SK-N-MC (cell line): ENCODE data around the gene MANEAL.
"Not testable (repeated sequence)": the region's sequence is repeated elsewhere in the genome, so short reads cannot be mapped to it uniquely, and the experiment has no call there.

Experiments
- FOXP2 ChIP-seq: optimal IDR thresholded peaks from 2 replicates; pipeline ENCODE3; 2011; ENCODE audit warnings: mild to moderate bottlenecking, moderate library complexity; ENCODE audit not compliant: insufficient read depth; ENCODE audit errors: extremely low read length, control extremely low read depth
- POLR2AphosphoS5 ChIP-seq: IDR thresholded peaks from 2 replicates; pipeline ENCODE4 v1.6.1; 2012; ENCODE audit warnings: mild to moderate bottlenecking, low read depth, low read length, borderline replicate concordance

DNA sequence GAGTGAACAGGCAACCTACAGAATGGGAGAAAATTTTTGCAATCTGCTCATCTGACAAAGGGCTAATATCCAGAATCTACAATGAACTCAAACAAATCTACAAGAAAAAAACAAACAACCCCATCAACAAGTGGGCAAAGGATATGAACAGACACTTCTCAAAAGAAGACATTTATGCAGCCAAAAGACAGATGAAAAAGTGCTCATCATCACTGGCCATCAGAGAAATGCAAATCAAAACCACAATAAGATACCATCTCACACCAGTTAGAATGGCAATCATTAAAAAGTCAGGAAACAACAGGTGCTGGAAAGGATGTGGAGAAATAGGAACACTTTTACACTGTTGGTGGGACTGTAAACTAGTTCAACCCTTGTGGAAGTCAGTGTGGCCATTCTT is 22.2 kb upstream of the MANEAL start:
- not testable (repeated sequence) for TF ChIP-seq POLR2AphosphoS5, FOXP2
